LNCAP (cell line): ENCODE data around the gene FREM1.

Experiments used
- TF ChIP-seq, protein P1 (sequence below): fragments of 450-650 bp; IDR thresholded peaks from 2 replicates; pipeline ENCODE4 v1.5.1; 2017; ENCODE audit warnings: mild to moderate bottlenecking

The FREM1 gene

DNA sequence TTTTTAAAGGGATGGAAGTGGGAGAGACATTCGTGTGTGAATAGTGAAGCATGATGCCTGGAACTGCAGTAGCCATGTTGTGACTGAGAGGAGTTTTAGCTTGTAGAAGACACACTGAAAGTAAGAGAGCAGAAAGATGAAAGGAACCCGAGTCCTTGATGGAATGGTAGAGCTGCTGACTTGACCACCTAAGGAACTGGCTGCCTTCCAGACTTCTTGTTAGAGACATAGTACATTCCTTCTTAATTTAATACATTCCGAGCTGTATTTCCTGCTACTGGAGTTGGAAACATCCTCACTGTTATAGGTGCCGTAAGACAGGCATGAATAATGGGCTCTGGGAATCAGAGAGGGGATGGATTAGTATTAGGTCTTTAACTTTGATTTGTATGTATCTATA lies 195.1 kb downstream of the FREM1 start:
- TF ChIP-seq, protein P1, sequence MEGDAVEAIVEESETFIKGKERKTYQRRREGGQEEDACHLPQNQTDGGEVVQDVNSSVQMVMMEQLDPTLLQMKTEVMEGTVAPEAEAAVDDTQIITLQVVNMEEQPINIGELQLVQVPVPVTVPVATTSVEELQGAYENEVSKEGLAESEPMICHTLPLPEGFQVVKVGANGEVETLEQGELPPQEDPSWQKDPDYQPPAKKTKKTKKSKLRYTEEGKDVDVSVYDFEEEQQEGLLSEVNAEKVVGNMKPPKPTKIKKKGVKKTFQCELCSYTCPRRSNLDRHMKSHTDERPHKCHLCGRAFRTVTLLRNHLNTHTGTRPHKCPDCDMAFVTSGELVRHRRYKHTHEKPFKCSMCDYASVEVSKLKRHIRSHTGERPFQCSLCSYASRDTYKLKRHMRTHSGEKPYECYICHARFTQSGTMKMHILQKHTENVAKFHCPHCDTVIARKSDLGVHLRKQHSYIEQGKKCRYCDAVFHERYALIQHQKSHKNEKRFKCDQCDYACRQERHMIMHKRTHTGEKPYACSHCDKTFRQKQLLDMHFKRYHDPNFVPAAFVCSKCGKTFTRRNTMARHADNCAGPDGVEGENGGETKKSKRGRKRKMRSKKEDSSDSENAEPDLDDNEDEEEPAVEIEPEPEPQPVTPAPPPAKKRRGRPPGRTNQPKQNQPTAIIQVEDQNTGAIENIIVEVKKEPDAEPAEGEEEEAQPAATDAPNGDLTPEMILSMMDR, result no peak

- TF ChIP-seq, protein P1, result no peak
Observed at GRCh38 chr9:14713187-14713767, 197.0 kb downstream of the FREM1 start.

DNA sequence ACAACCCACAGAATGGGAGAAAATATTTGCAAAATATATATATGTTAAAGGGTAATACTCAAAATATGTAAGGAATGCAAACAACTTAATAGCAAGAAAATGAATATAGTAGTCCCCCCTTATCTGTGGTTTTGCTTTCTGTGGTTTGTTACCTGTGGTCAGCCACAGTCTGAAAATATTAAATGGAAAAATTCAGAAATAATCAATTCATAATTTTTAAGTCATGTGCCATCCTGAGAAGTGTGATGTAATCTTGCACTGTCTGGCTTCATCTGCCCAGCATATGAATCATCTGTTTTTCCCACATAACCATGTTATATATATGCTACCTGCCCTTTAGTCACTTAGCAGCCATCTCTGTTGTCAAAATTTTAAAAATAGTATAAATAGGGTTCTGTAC lies 199.4 kb downstream of the FREM1 start:
- TF ChIP-seq, protein P1, result no peak

DNA sequence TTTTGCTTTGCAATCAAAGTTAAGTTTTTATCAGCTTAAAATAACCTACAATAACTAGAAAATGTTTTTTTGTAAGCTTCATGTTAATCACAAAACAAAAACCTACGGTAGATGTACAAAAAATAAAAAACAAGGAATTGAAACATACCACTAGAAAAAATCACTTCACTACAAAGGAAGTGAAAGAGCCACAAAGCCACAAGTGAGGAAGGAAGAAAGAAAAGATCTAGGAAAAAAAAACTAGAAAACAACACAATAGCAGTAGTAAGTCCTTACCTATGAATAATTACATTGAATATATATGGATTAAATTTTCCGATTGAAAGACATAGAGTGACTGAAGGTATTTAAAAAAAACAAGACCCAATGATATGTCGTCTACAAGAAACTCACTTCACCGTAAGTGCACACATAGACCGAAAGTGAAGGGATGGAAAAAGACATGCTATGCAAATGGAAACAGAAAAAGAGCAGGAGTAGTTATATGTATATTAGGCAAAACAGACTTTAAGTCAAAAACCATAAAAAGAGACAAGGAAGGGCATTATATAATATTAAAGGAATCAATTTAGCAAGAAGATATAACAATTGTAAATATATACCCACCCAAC lies 203.6 kb downstream of the FREM1 start:
- TF ChIP-seq, protein P1, result no peak

GRCh38 chr9:14705079-14705478 lies 205.1 kb downstream of the FREM1 start:
- TF ChIP-seq, protein P1, result no peak

- TF ChIP-seq, protein P1, result no peak
Observed at GRCh38 chr9:14704281-14704680, 205.9 kb downstream of the FREM1 start.

GRCh38 chr9:14702200-14702720 lies 208.0 kb downstream of the FREM1 start:
- TF ChIP-seq, protein P1, result no peak
